K562 (cell line): ENCODE data around the gene SLC44A2. TPM values are rescaled to one million over a fixed set of nuclear protein-coding genes. Genes with fewer than 3 reads are reported as not detected.

Experiments used
- BRF2 ChIP-seq: IDR thresholded peaks from 3 replicates; pipeline ENCODE4 v1.6.1; 2011; ENCODE audit warnings: borderline replicate concordance, mild to moderate bottlenecking; ENCODE audit not compliant: insufficient read length, insufficient read depth
- CHCHD3 ChIP-seq: fragments of 250-450 bp; sonication (Bioruptor Pico); IDR thresholded peaks from 2 replicates; pipeline ENCODE4 v2.1.2; 2022; ENCODE audit warnings: mild to moderate bottlenecking
- CHD1 ChIP-seq: fragments of 200-600 bp; sonication (generic); IDR thresholded peaks from one replicate; pipeline ENCODE4 v1.6.1; 2012; ENCODE audit warnings: mild to moderate bottlenecking, moderate library complexity, low read length, inconsistent platforms
- DPF2 ChIP-seq: fragments of 450-650 bp; IDR thresholded peaks from 2 replicates; pipeline ENCODE4 v1.6.1; 2016
- ERF ChIP-seq: fragments of 450-650 bp; formaldehyde crosslinking; IDR thresholded peaks from 2 replicates; pipeline ENCODE4 v1.4.0; 2020; ENCODE audit warnings: mild to moderate bottlenecking, mixed read lengths
- FOXK2 ChIP-seq, 2 experiments: fragments of 450-650 bp; IDR thresholded peaks in 1 of 2; conservative IDR thresholded peaks in 1 of 2; 2 replicates each; pipeline ENCODE4 v1.6.1; 2016; ENCODE audit warnings: low read depth in 2 of 2, mild to moderate bottlenecking in 1 of 2
- GATA2 ChIP-seq: sonication (generic); formaldehyde crosslinking; IDR thresholded peaks from 2 replicates; pipeline ENCODE4 v1.4.0; 2020; ENCODE audit warnings: mild to moderate bottlenecking, missing genetic modification reagents
- HNRNPUL1 ChIP-seq: fragments of 200-400 bp; formaldehyde crosslinking; IDR thresholded peaks from 2 replicates; pipeline ENCODE4 v1.6.1; 2017; ENCODE audit warnings: low read length
- KDM4B ChIP-seq, 2 experiments: fragments of 450-650 bp in 1 of 2; sonication (generic) in 1 of 2; IDR thresholded peaks; 2 replicates each; pipeline ENCODE4 v1.6.1; 2016 to 2017; ENCODE audit warnings: borderline replicate concordance in 2 of 2, antibody characterized with exemption in 1 of 2, low read depth in 1 of 2, mild to moderate bottlenecking in 1 of 2
- LARP7 ChIP-seq: fragments of 450-650 bp; IDR thresholded peaks from 2 replicates; pipeline ENCODE4 v1.6.1; 2016
- MAZ ChIP-seq, 2 experiments: fragments of 450-650 bp in 1 of 2; sonication (generic) in 1 of 2; formaldehyde crosslinking; IDR thresholded peaks in 1 of 2; conservative IDR thresholded peaks in 1 of 2; 2 replicates each; pipeline versions ENCODE4 v1.4.0 to v1.5.0; 2020; ENCODE audit warnings: mild to moderate bottlenecking in 1 of 2, missing genetic modification reagents in 1 of 2
- MCM3 ChIP-seq: fragments of 450-650 bp; IDR thresholded peaks from 2 replicates; pipeline ENCODE4 v1.6.1; 2016
- POLR2A ChIP-seq: fragments of 450-650 bp; conservative IDR thresholded peaks from 2 replicates; pipeline ENCODE4 v1.6.1; 2016
- SMC3 ChIP-seq: conservative IDR thresholded peaks from 2 replicates; pipeline ENCODE4 v1.6.1; 2011; ENCODE audit warnings: low read depth, low read length, improper control_type of control experiment; ENCODE audit not compliant: insufficient read depth
- SRSF7 ChIP-seq: fragments of 200-400 bp; formaldehyde crosslinking; optimal IDR thresholded peaks from 2 replicates; pipeline ENCODE3; 2017; ENCODE audit warnings: mild to moderate bottlenecking, low read depth, low read length
- THAP12 ChIP-seq: fragments of 250-450 bp; sonication (Bioruptor Pico); IDR thresholded peaks from 2 replicates; pipeline ENCODE4 v1.9.0; 2021; ENCODE audit warnings: mild to moderate bottlenecking, inconsistent platforms
- ZFPM2 ChIP-seq: fragments of 250-450 bp; sonication (Bioruptor Pico); IDR thresholded peaks from 2 replicates; pipeline ENCODE4 v1.5.1; 2022; ENCODE audit warnings: mild to moderate bottlenecking
- ZNF133 ChIP-seq: fragments of 250-450 bp; sonication (Bioruptor Pico); IDR thresholded peaks from 2 replicates; pipeline ENCODE4 v1.4.0; 2020; ENCODE audit warnings: mild to moderate bottlenecking
- polyA plus RNA-seq, 8 experiments: library from polyadenylated mRNA; depleted of rRNA in 4 of 8; stranded (reverse) in 5 of 8; unstranded in 3 of 8; fragments of >200 nt; fragmentation: Nextera tagmentation in 2 of 8; fragmentation: Illumina TruSeq in 1 of 8; extraction: Ambion mirVana in 2 of 8; extraction: Trizol in 1 of 8; gene quantifications; 2 replicates each; pipeline versions ENCODE4 v1.2.1 to v1.2.3, GENCODE V29; 2011 to 2014; ENCODE audit warnings: inconsistent platforms in 1 of 8, missing spikeins in 1 of 8
- total RNA-seq, 7 experiments: library from RNA; depleted of rRNA in 6 of 7; stranded (reverse); fragments of >200 nt in 6 of 7; fragmentation: Illumina TruSeq in 2 of 7; extraction: Trizol in 2 of 7; gene quantifications; 2 replicates each; pipeline versions ENCODE4 v1.2.1 to v1.2.3, GENCODE V29; 2011 to 2021; ENCODE audit warnings: low replicate concordance in 1 of 7
- TF ChIP-seq, protein P1 (sequence below): sonication (generic); formaldehyde crosslinking; IDR thresholded peaks from 2 replicates; pipeline ENCODE4 v1.8.0; 2022; ENCODE audit warnings: missing genetic modification reagents, mild to moderate bottlenecking, moderate library complexity, borderline replicate concordance
- TF ChIP-seq, protein P2 (sequence below): sonication (generic); formaldehyde crosslinking; IDR thresholded peaks from 2 replicates; pipeline ENCODE4 v1.8.1; 2023; ENCODE audit warnings: mild to moderate bottlenecking, missing genetic modification reagents
- TF ChIP-seq, protein P3 (sequence below): fragments of 250-450 bp; sonication (Bioruptor Pico); IDR thresholded peaks from 2 replicates; pipeline ENCODE4 v1.9.0; 2021; ENCODE audit warnings: mild to moderate bottlenecking

SLC44A2 gene
- total and polyA plus RNA-seq, 9 of the 15 experiments (the other 6 are each of a cell fraction or from before 2014, with no cell fraction given): 1.1 to 34.2 (median 8.1) TPM

DNA sequence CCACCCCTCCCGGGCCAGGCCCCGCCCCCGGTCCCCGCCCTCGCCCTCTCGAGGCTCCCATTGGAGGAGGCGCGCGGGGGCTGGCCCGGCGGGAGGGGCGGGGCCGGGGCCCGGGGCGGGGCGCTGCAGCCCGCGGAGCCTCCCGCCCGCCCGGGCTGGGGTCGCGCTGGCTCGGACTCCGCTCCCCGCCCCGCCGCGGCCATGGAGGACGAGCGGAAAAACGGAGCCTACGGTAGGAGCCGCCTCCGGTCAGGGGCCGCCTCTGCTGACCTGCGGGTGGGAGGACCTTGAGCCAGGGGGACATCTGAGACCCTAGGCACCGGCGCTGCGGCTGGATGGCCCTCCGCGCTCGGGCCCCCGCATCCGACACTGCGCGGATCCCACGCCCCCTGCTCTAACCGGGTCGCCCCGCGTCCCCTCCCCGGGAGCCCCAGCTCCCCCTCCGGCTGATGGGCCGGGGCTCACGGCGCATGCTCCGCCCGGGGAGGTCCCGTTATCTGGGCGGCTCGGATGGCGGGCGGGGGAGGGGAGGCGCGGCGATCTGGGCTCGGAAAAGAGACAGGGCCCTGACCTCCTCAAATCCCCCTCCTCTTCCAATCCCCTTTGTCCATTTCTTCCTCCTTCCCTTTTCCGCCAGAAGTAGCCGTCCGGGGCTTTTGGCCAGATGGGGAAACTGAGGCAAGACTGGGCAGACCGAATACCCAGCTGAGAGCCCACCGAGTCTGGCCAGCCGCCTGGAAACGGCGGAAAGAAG lies 22.8 kb upstream of the SLC44A2 start (continued):
- TF ChIP-seq, protein P1, sequence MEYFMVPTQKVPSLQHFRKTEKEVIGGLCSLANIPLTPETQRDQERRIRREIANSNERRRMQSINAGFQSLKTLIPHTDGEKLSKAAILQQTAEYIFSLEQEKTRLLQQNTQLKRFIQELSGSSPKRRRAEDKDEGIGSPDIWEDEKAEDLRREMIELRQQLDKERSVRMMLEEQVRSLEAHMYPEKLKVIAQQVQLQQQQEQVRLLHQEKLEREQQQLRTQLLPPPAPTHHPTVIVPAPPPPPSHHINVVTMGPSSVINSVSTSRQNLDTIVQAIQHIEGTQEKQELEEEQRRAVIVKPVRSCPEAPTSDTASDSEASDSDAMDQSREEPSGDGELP (CRISPR knock-in tag): peak; percentile 67; the same call in 1 of the 2 replicates
- TF ChIP-seq ERF (CRISPR knock-in tag): peak; percentile 47; the same call in 1 of the 2 replicates
- TF ChIP-seq CHD1: peak; percentile 65
- TF ChIP-seq, protein P2, sequence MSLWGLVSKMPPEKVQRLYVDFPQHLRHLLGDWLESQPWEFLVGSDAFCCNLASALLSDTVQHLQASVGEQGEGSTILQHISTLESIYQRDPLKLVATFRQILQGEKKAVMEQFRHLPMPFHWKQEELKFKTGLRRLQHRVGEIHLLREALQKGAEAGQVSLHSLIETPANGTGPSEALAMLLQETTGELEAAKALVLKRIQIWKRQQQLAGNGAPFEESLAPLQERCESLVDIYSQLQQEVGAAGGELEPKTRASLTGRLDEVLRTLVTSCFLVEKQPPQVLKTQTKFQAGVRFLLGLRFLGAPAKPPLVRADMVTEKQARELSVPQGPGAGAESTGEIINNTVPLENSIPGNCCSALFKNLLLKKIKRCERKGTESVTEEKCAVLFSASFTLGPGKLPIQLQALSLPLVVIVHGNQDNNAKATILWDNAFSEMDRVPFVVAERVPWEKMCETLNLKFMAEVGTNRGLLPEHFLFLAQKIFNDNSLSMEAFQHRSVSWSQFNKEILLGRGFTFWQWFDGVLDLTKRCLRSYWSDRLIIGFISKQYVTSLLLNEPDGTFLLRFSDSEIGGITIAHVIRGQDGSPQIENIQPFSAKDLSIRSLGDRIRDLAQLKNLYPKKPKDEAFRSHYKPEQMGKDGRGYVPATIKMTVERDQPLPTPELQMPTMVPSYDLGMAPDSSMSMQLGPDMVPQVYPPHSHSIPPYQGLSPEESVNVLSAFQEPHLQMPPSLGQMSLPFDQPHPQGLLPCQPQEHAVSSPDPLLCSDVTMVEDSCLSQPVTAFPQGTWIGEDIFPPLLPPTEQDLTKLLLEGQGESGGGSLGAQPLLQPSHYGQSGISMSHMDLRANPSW (CRISPR knock-in tag): no peak
- no peak for TF ChIP-seq CHCHD3 (CRISPR knock-in tag)
- TF ChIP-seq ZNF133 (CRISPR knock-in tag): no peak
- TF ChIP-seq DPF2: 0 out of 2 replicates have a peak, but pooled peaks have one; percentile 43
- TF ChIP-seq KDM4B (IDR thresholded peaks at IDR 0.05; ENCODE audit: borderline replicate concordance in 2 of 2, low read depth in 1 of 2): 0 out of 4 replicates have a peak, but pooled peaks of 1 of the 2 experiments have one; percentile 39
- no peak for TF ChIP-seq BRF2
- peak; percentile 52 to 94; a peak in 3 of 4 replicates for TF ChIP-seq MAZ (CRISPR knock-in tag; conservative IDR thresholded peaks at IDR 0.05 in 1 of 2, IDR thresholded peaks at IDR 0.05 in 1 of 2)
- TF ChIP-seq POLR2A: peak; percentile 72
- TF ChIP-seq HNRNPUL1: no peak
- TF ChIP-seq FOXK2 (conservative IDR thresholded peaks at IDR 0.05 in 1 of 2, IDR thresholded peaks at IDR 0.05 in 1 of 2; ENCODE audit: low read depth in 2 of 2): no peak
- no peak for TF ChIP-seq LARP7
- no peak for TF ChIP-seq SMC3
- peak; percentile 53; the same call in 1 of the 2 replicates for TF ChIP-seq GATA2 (CRISPR knock-in tag)
- TF ChIP-seq THAP12 (CRISPR knock-in tag): peak; percentile 74; the same call in 1 of the 2 replicates
- no peak for TF ChIP-seq MCM3
- no peak for TF ChIP-seq ZFPM2 (CRISPR knock-in tag)
- TF ChIP-seq, protein P3, sequence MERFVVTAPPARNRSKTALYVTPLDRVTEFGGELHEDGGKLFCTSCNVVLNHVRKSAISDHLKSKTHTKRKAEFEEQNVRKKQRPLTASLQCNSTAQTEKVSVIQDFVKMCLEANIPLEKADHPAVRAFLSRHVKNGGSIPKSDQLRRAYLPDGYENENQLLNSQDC (CRISPR knock-in tag): no peak
- TF ChIP-seq SRSF7: no peak
